DND-41 (cell line): ENCODE measurements around the gene PLD5.

Experiments
- ATAC-seq: fragments of 200-7000 bp; cut with Tn5 transposase; 3 replicates; pipeline ENCODE4 v1.9.1; 2021; ENCODE audit warnings: low read depth; ENCODE audit not compliant: insufficient read depth
- DNase-seq: peaks from one replicate; pipeline ENCODE4 v3.0.0-alpha.2; 2020
- H2AFZ ChIP-seq: 2 replicates; pipeline ENCODE4 v1.6.0; 2012; ENCODE audit warnings: low read depth, low read length
- H3K27ac ChIP-seq: 2 replicates; pipeline ENCODE4 v1.5.1; 2012; ENCODE audit warnings: low read length, inconsistent platforms
- H3K27me3 ChIP-seq: fragments of 200-600 bp; sonication (generic); 2 replicates; pipeline ENCODE4 v1.6.0; 2012; ENCODE audit warnings: low read length, mild to moderate bottlenecking, inconsistent platforms; ENCODE audit not compliant: insufficient read depth, poor library complexity
- H3K36me3 ChIP-seq: 2 replicates; pipeline ENCODE4 v1.5.1; 2012; ENCODE audit warnings: low read length, inconsistent platforms; ENCODE audit not compliant: insufficient read depth
- H3K4me1 ChIP-seq: 2 replicates; pipeline ENCODE4 v1.5.1; 2012; ENCODE audit warnings: mild to moderate bottlenecking, low read length; ENCODE audit not compliant: insufficient read depth
- H3K4me2 ChIP-seq: 2 replicates; pipeline ENCODE4 v1.6.0; 2012; ENCODE audit warnings: mild to moderate bottlenecking, moderate library complexity, low read length, inconsistent platforms; ENCODE audit not compliant: insufficient read depth
- H3K4me3 ChIP-seq, 2 experiments: fragments of 200-600 bp in 1 of 2; shearing (Covaris generic) in 1 of 2; 2 replicates each; pipeline ENCODE4 v1.5.1; 2012 to 2016; ENCODE audit warnings: inconsistent platforms in 2 of 2, low read length in 2 of 2, mild to moderate bottlenecking in 2 of 2, low read depth in 1 of 2, moderate library complexity in 1 of 2
- H3K79me2 ChIP-seq: 2 replicates; pipeline ENCODE4 v1.6.0; 2012; ENCODE audit warnings: low read length, inconsistent platforms; ENCODE audit not compliant: insufficient read depth
- H3K9ac ChIP-seq: 2 replicates; pipeline ENCODE4 v1.6.0; 2012; ENCODE audit warnings: low read depth, mild to moderate bottlenecking, inconsistent platforms, low read length, moderate library complexity
- H3K9me3 ChIP-seq: 2 replicates; pipeline ENCODE4 v1.5.1; 2012; ENCODE audit warnings: low read length, moderate library complexity, mild to moderate bottlenecking, inconsistent platforms; ENCODE audit not compliant: insufficient read depth, severe bottlenecking
- H4K20me1 ChIP-seq: 2 replicates; pipeline ENCODE4 v1.6.0; 2012; ENCODE audit warnings: low read length; ENCODE audit not compliant: insufficient read depth
- EZH2 ChIP-seq: IDR thresholded peaks from 3 replicates; pipeline ENCODE4 v1.6.1; 2012; ENCODE audit warnings: borderline replicate concordance, low read depth, mild to moderate bottlenecking, moderate library complexity, low read length, inconsistent platforms; ENCODE audit not compliant: severe bottlenecking
- TF ChIP-seq, protein P1 (sequence below): IDR thresholded peaks from 2 replicates; pipeline ENCODE4 v1.5.1; 2012; ENCODE audit warnings: borderline replicate concordance, low read length, moderate library complexity, mild to moderate bottlenecking; ENCODE audit not compliant: poor library complexity, severe bottlenecking; ENCODE audit errors: extremely low read depth

Gene PLD5

GRCh38 chr1:242140836-242141235 lies 383.7 kb downstream of the PLD5 start:
- Histone ChIP-seq H3K36me3 (no peaks in the 10 kb centered on the region), H2AFZ (no peak overlapping the region), H3K4me2 (no peak overlapping the region), H3K9me3 (no peaks in the 10 kb centered on the region), H3K9ac (no peak overlapping the region), H3K27ac (no peak overlapping the region), H4K20me1 (no peaks in the 10 kb centered on the region), H3K79me2 (no peaks in the 10 kb centered on the region), H3K27me3 (no peaks in the 10 kb centered on the region), H3K4me1 (peaks cover 1% of the 10 kb centered on the region; the same call in 1 of the 2 replicates), H3K4me3 (no peak overlapping the region)
- no peak for TF ChIP-seq EZH2
- TF ChIP-seq, protein P1, sequence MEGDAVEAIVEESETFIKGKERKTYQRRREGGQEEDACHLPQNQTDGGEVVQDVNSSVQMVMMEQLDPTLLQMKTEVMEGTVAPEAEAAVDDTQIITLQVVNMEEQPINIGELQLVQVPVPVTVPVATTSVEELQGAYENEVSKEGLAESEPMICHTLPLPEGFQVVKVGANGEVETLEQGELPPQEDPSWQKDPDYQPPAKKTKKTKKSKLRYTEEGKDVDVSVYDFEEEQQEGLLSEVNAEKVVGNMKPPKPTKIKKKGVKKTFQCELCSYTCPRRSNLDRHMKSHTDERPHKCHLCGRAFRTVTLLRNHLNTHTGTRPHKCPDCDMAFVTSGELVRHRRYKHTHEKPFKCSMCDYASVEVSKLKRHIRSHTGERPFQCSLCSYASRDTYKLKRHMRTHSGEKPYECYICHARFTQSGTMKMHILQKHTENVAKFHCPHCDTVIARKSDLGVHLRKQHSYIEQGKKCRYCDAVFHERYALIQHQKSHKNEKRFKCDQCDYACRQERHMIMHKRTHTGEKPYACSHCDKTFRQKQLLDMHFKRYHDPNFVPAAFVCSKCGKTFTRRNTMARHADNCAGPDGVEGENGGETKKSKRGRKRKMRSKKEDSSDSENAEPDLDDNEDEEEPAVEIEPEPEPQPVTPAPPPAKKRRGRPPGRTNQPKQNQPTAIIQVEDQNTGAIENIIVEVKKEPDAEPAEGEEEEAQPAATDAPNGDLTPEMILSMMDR = no peak
- no peak for ATAC-seq
- no peak for DNase-seq

DNA sequence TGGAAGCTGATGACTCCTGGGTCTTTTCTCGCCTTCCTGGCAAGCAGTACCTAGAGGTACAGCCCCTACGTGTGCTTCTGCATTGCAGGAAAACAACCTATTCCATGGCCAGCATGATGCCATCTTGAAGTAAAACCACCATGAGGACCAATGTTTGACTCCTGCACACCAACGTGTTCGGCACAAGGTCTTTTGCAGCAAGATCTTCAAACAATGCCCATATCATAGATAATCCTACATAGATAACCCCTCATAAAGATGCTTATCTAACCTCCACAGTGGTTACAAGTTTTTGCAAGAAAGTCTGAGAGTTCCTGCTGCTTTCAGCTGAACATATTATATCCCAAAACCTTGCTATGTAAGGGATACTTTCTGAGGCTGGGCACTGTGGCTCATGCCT lies 384.5 kb downstream of the PLD5 start:
- Histone ChIP-seq H3K4me1 (no peaks in the 10 kb centered on the region), H3K36me3 (no peaks in the 10 kb centered on the region), H3K9me3 (no peaks in the 10 kb centered on the region), H3K9ac (no peak overlapping the region), H3K27ac (no peak overlapping the region), H4K20me1 (no peaks in the 10 kb centered on the region), H3K79me2 (no peaks in the 10 kb centered on the region), H2AFZ (no peak overlapping the region), H3K27me3 (no peaks in the 10 kb centered on the region), H3K4me3 (no peak overlapping the region), H3K4me2 (no peak overlapping the region)
- DNase-seq (no peak), ATAC-seq (no peak)
- TF ChIP-seq EZH2 = no peak
- TF ChIP-seq, protein P1 = no peak

- peaks cover 2% of the 10 kb centered on the region for H3K27me3 ChIP-seq
- H3K4me3 ChIP-seq = no peak overlapping the region
- H3K36me3 ChIP-seq = no peaks in the 10 kb centered on the region
- no peaks in the 10 kb centered on the region for H4K20me1 ChIP-seq
- no peaks in the 10 kb centered on the region for H3K79me2 ChIP-seq
- H3K9ac ChIP-seq = no peak overlapping the region
- H2AFZ ChIP-seq = no peak overlapping the region
- ATAC-seq (peak; percentile 58), DNase-seq (peak; percentile 6)
- H3K9me3 ChIP-seq = no peaks in the 10 kb centered on the region
- no peaks in the 10 kb centered on the region for H3K4me1 ChIP-seq
- no peak overlapping the region for H3K27ac ChIP-seq
- TF ChIP-seq, protein P1 = no peak
- no peak for TF ChIP-seq EZH2
- H3K4me2 ChIP-seq = no peak overlapping the region
Observed at GRCh38 chr1:242139442-242139841, 385.1 kb downstream of the PLD5 start.

GRCh38 chr1:242133796-242134195 lies 390.7 kb downstream of the PLD5 start:
- H3K9ac ChIP-seq = no peak overlapping the region

More at GRCh38 chr1:242133796-242134195, 390.7 kb downstream of the PLD5 start:
- Histone ChIP-seq H3K4me1 (no peaks in the 10 kb centered on the region), H3K27ac (no peak overlapping the region), H2AFZ (no peak overlapping the region), H3K36me3 (no peaks in the 10 kb centered on the region), H4K20me1 (no peaks in the 10 kb centered on the region), H3K9me3 (no peaks in the 10 kb centered on the region), H3K4me2 (no peak overlapping the region), H3K4me3 (no peak overlapping the region), H3K79me2 (no peaks in the 10 kb centered on the region), H3K27me3 (peaks cover 2% of the 10 kb centered on the region)
- no peak for TF ChIP-seq EZH2
- TF ChIP-seq, protein P1 = no peak
- DNase-seq (no peak), ATAC-seq (no peak)
